Upper lobe of right lung (tissue), 1 donor: ENCODE results near the gene GAREM2. TPM values are rescaled to one million over a fixed set of nuclear protein-coding genes. Genes with fewer than 3 reads are reported as not detected.

Experiments
- ATAC-seq: fragments of 200-7000 bp; cut with Tn5 transposase; one replicate; pipeline ENCODE4 v1.9.1; 2020; ENCODE audit warnings: mild to moderate bottlenecking, moderate library complexity
- DNase-seq: peaks from one replicate; pipeline ENCODE4 v3.0.0-alpha.2; 2020
- H3K27ac ChIP-seq: fragments of 200-600 bp; one replicate; pipeline ENCODE4 v1.8.0; 2022
- H3K27me3 ChIP-seq: fragments of 200-600 bp; one replicate; pipeline ENCODE4 v1.8.0; 2022; ENCODE audit warnings: mild to moderate bottlenecking
- H3K36me3 ChIP-seq: fragments of 200-600 bp; one replicate; pipeline ENCODE4 v1.8.0; 2022
- H3K4me1 ChIP-seq: fragments of 200-600 bp; one replicate; pipeline ENCODE4 v1.8.0; 2022
- H3K4me3 ChIP-seq: fragments of 200-600 bp; one replicate; pipeline ENCODE4 v1.8.0; 2022; ENCODE audit warnings: mild to moderate bottlenecking
- H3K9me3 ChIP-seq: fragments of 200-600 bp; one replicate; pipeline ENCODE4 v1.8.0; 2022
- CTCF ChIP-seq: fragments of 200-600 bp; IDR thresholded peaks from one replicate; pipeline ENCODE4 v1.8.0; 2022; ENCODE audit warnings: antibody characterized with exemption
- intact Hi-C: fragments of 100-400 bp; cut with DNase I; formaldehyde crosslinking; loops from one replicate; pipeline ENCODE4 v1.11.0; 2022
- total RNA-seq: library from RNA; stranded (reverse); fragmentation: NEBNext Ultra II Directional; extraction: Animal tissue kit (Norgen Biotek cat#: 25700); gene quantifications from one replicate; pipeline ENCODE4 v1.2.1, GENCODE V29; 2021
- donor health status: DM: no; HTN: yes; CAD: no; lungs with severe emphysema.

GAREM2 gene
- total RNA-seq, 1 donor from 2014 or later, result 1.9 TPM

- ATAC-seq, result no peak
- H3K9me3 ChIP-seq, result no peaks in the 10 kb centered on the region
- intact Hi-C loops, result no loop called here
- peaks cover 10% of the 10 kb centered on the region for H3K36me3 ChIP-seq
- H3K27ac ChIP-seq, result no peak overlapping the region
- DNase-seq, result no peak
- H3K4me3 ChIP-seq, result no peak overlapping the region
- no peaks in the 10 kb centered on the region for H3K27me3 ChIP-seq
- TF ChIP-seq CTCF, result no peak
- no peaks in the 10 kb centered on the region for H3K4me1 ChIP-seq
These were observed 36.4 kb upstream of the GAREM2 start for GRCh38 chr2:26136451-26136850.

- Histone ChIP-seq H3K4me1 (no peaks in the 10 kb centered on the region), H3K9me3 (no peaks in the 10 kb centered on the region), H3K27me3 (no peaks in the 10 kb centered on the region), H3K4me3 (no peak overlapping the region), H3K36me3 (peaks cover 3% of the 10 kb centered on the region), H3K27ac (no peak overlapping the region)
- TF ChIP-seq CTCF, result no peak
- no peak for DNase-seq
- intact Hi-C loops, result loop anchor here (5.0 to 10.0 kb wide), 2 partner anchors 147 to 185 kb away; no protein-coding TSS in a partner anchor
- peak; percentile 58 for ATAC-seq
These were observed 33.4 kb upstream of the GAREM2 start for GRCh38 chr2:26139269-26140183.

GRCh38 chr2:26141145-26141769 is 31.6 kb upstream of the GAREM2 start:
- no peak for ATAC-seq
- Histone ChIP-seq H3K4me1 (peaks cover 6% of the 10 kb centered on the region), H3K9me3 (no peaks in the 10 kb centered on the region), H3K27me3 (no peaks in the 10 kb centered on the region), H3K36me3 (peaks cover 3% of the 10 kb centered on the region), H3K4me3 (no peak overlapping the region), H3K27ac (no peak overlapping the region)
- no peak for DNase-seq
- intact Hi-C loops, result loop anchor here (5.0 to 10.0 kb wide), 2 partner anchors 149 to 186 kb away; no protein-coding TSS in a partner anchor
- TF ChIP-seq CTCF, result no peak

GRCh38 chr2:26144031-26144430 is 28.9 kb upstream of the GAREM2 start:
- ATAC-seq (no peak), DNase-seq (no peak)
- no peaks in the 10 kb centered on the region for H3K27me3 ChIP-seq
- H3K27ac ChIP-seq, result no peak overlapping the region
- TF ChIP-seq CTCF, result no peak
- H3K36me3 ChIP-seq, result no peaks in the 10 kb centered on the region
- peaks cover 6% of the 10 kb centered on the region for H3K4me1 ChIP-seq
- H3K4me3 ChIP-seq, result no peak overlapping the region
- H3K9me3 ChIP-seq, result no peaks in the 10 kb centered on the region
- intact Hi-C loops, result loop anchor here (5.0 to 10.0 kb wide), 2 partner anchors 152 to 189 kb away; no protein-coding TSS in a partner anchor

GRCh38 chr2:26144953-26145680 is 27.8 kb upstream of the GAREM2 start:
- intact Hi-C loops, result loop anchor here (5.0 to 10.0 kb wide), 2 partner anchors 153 to 190 kb away; no protein-coding TSS in a partner anchor
- H3K36me3 ChIP-seq, result no peaks in the 10 kb centered on the region
- peak; percentile 70 for DNase-seq
- no peaks in the 10 kb centered on the region for H3K27me3 ChIP-seq
- ATAC-seq, result peak; percentile 88
- TF ChIP-seq CTCF, result peak; percentile 76
- peaks cover 6% of the 10 kb centered on the region for H3K4me1 ChIP-seq
- H3K27ac ChIP-seq, result no peak overlapping the region
- no peak overlapping the region for H3K4me3 ChIP-seq
- H3K9me3 ChIP-seq, result no peaks in the 10 kb centered on the region
